ENCODE measurements around the gene C4A. TPM values are rescaled to one million over a fixed set of nuclear protein-coding genes. Genes with fewer than 3 reads are reported as not detected.
A peak's percentile ranks its signal among the peaks of the same experiment; 100 is the strongest.
"Not testable (repeated sequence)": the region's sequence is repeated elsewhere in the genome, so short reads cannot be mapped to it uniquely, and the experiment has no call there.

C4A gene
- total RNA-seq, 1 experiment from 2014 or later = 1.6 TPM

DNA sequence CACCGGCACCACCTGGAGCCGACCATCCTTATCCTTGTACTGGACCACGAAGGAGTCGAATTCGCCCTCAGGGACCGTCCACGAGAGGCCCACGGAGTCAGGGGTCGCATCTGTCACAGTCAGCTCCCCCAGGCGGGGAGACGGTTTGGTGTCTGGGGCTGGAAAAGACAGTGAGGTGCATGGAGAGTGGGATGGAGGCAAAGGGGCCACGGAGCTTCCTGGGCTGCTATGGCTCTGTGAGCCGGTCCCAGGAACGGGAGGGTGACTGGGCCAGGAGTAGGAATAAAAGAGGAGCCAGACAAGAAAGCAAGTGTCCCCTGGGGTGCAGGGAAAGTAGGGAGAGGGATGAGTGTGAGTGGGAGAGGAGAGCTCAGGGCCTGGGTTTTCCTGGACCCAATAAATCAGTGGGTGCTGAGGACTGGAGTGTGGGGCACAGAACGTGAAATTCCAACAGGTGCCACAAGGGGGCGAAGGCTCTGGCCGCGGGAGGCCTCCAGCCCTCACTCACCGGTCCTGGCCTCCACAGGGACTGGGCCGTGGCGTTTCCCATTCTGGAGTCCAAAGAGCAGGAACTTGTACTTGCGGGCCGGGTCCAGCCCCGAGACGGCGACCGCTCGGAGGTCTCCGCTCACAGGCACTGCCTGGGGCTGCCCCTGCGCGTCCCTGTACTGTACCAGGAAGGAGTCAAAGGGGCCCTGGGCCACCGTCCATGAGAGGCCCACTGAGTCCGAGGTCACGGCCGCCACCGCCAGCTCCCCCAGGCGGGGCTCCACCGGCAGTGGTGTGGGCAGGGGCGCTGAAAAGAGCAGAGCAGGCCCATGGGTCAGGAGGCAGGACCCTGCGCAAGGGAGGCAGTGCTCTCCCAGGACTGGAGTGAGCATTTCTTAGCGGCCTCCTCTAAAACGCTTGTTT, 66.3 kb downstream of the C4A start:
- DNase-seq (ENCODE audit: low spot score) = peak; percentile 66

DNA sequence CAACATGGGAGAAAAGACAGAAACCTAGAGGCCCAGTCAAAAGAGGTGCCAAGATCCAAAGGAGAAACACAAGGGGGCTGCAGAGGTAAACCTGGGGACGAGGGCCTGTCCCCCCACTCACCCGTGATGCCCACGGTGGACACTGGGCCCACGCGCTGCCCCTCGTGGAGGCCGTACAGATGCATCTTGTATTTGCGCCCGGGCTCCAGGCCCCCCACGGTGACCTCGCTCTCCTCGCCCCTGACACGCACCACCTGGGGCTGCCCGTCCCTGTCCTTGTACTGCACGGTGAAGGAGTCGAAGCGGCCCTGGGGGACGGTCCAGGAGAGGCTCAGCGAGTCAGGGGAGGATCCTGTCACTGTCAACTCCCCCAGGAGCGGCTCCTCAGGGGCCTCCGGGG, 67.3 kb downstream of the C4A start:
- not testable (repeated sequence) for DNase-seq (ENCODE audit: low spot score)

DNA sequence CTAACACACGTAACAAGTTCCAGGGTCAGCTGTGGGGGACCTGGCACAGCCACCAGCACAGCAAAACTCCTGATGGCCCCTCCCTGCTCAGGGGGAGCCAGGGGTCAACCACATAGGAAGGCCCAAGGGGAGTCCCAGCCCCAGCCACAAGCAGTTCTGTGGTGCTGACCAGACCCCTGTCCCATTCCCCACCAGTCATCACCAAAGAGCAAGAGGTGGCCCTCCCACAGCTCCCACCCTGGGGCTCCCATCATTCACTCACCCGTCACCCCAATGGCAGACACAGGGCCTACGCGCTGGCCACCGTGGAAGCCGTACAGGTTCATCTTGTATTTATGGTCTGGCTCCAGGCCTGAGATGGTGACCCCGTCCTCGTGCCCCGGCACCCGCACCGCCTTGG, 67.9 kb downstream of the C4A start:
- DNase-seq (ENCODE audit: low spot score) = not testable (repeated sequence)

DNA sequence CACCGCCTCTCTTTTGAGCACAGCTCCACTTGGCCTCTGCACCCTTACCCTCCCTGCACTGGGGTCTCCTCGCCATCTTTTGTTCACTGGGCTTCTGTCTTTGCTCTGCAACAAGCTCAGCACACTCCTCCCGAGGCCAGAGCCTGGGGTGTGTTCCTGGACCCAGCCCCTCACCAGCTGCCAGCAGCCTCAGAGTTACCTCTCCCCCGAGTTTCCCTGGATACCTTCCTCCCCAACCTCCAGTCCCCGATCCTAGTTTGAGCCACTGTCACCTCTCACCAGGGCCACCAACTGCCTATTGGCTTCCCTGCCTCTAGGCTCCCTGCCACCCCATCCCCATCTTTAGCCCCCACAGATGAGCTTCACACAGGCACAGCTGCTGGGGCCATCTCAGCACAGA, 68.7 kb downstream of the C4A start:
- DNase-seq (ENCODE audit: low spot score) = no peak

Other genes with a start within 250 kb of the C4A start
- gene CLIC1, start 245.5 kb upstream of the C4A start, total RNA-seq (2014; rRNA removed; shearing (Covaris generic)) = 927 and 1,153 TPM in 2 replicates
- gene MSH5, start 242.1 kb upstream of the C4A start, total RNA-seq (2014; rRNA removed; shearing (Covaris generic)) = 3.2 and 6.1 TPM in 2 replicates
- gene SAPCD1, start 219.4 kb upstream of the C4A start, total RNA-seq (2014; rRNA removed; shearing (Covaris generic)) = 1.1 and 3.0 TPM in 2 replicates
- 0.60 and 3.2 TPM in 2 replicates for gene VWA7, start 204.7 kb upstream of the C4A start, total RNA-seq (2014; rRNA removed; shearing (Covaris generic))
- 56.0 and 58.8 TPM in 2 replicates for gene VARS1, start 186.3 kb upstream of the C4A start, total RNA-seq (2014; rRNA removed; shearing (Covaris generic))
- 80.4 and 88.0 TPM in 2 replicates for gene LSM2, start 175.1 kb upstream of the C4A start, total RNA-seq (2014; rRNA removed; shearing (Covaris generic))
- gene HSPA1L, start 166.8 kb upstream of the C4A start, total RNA-seq (2014; rRNA removed; shearing (Covaris generic)) = 1.4 and 3.0 TPM in 2 replicates
- 1.2 and 4.1 TPM in 2 replicates for gene HSPA1A, start 166.5 kb upstream of the C4A start, total RNA-seq (2014; rRNA removed; shearing (Covaris generic))
- gene HSPA1B, start 154.3 kb upstream of the C4A start, total RNA-seq (2014; rRNA removed; shearing (Covaris generic)) = 312 and 358 TPM in 2 replicates
- gene NEU1, start 119.2 kb upstream of the C4A start, total RNA-seq (2014; rRNA removed; shearing (Covaris generic)) = 101 and 107 TPM in 2 replicates
- not detected in 2 replicates for gene SLC44A4, start 103.1 kb upstream of the C4A start, total RNA-seq (2014; rRNA removed; shearing (Covaris generic))
- 75.5 and 85.7 TPM in 2 replicates for gene EHMT2, start 84.4 kb upstream of the C4A start, total RNA-seq (2014; rRNA removed; shearing (Covaris generic))
- 1.3 and 4.1 TPM in 2 replicates for gene ZBTB12, start 80.0 kb upstream of the C4A start, total RNA-seq (2014; rRNA removed; shearing (Covaris generic))
- 0.69 TPM in 1 of 2 replicates, not detected in the other for gene C2, start 54.3 kb upstream of the C4A start, total RNA-seq (2014; rRNA removed; shearing (Covaris generic))
- gene CFB, start 36.0 kb upstream of the C4A start, total RNA-seq (2014; rRNA removed; shearing (Covaris generic)) = 3.7 and 4.0 TPM in 2 replicates
- 92.1 and 117 TPM in 2 replicates for gene NELFE, start 23.1 kb upstream of the C4A start, total RNA-seq (2014; rRNA removed; shearing (Covaris generic))
- 26.0 and 29.9 TPM in 2 replicates for gene SKIC2, start 22.9 kb upstream of the C4A start, total RNA-seq (2014; rRNA removed; shearing (Covaris generic))
- gene DXO, start 9.9 kb upstream of the C4A start, total RNA-seq (2014; rRNA removed; shearing (Covaris generic)) = 16.4 and 17.9 TPM in 2 replicates
- 0.62 and 2.5 TPM in 2 replicates for gene C4B, start 32.7 kb downstream of the C4A start, total RNA-seq (2014; rRNA removed; shearing (Covaris generic))
- gene CYP21A2, start 56.4 kb downstream of the C4A start, total RNA-seq (2014; rRNA removed; shearing (Covaris generic)) = 0.05 TPM in 1 of 2 replicates, not detected in the other
- 45.0 and 45.7 TPM in 2 replicates for gene TNXB, start 127.3 kb downstream of the C4A start, total RNA-seq (2014; rRNA removed; shearing (Covaris generic))
- 19.9 and 22.2 TPM in 2 replicates for gene ATF6B, start 146.2 kb downstream of the C4A start, total RNA-seq (2014; rRNA removed; shearing (Covaris generic))
- gene FKBPL, start 148.2 kb downstream of the C4A start, total RNA-seq (2014; rRNA removed; shearing (Covaris generic)) = 4.8 and 8.8 TPM in 2 replicates
- not detected in 2 replicates for gene PRRT1, start 169.9 kb downstream of the C4A start, total RNA-seq (2014; rRNA removed; shearing (Covaris generic))
- gene PPT2, start 172.1 kb downstream of the C4A start, total RNA-seq (2014; rRNA removed; shearing (Covaris generic)) = 4.7 and 7.7 TPM in 2 replicates
- gene EGFL8, start 182.5 kb downstream of the C4A start, total RNA-seq (2014; rRNA removed; shearing (Covaris generic)) = 1.9 and 4.9 TPM in 2 replicates
- gene AGPAT1, start 194.0 kb downstream of the C4A start, total RNA-seq (2014; rRNA removed; shearing (Covaris generic)) = 29.6 and 36.2 TPM in 2 replicates
- gene RNF5, start 196.3 kb downstream of the C4A start, total RNA-seq (2014; rRNA removed; shearing (Covaris generic)) = 59.4 and 61.7 TPM in 2 replicates
- gene AGER, start 202.2 kb downstream of the C4A start, total RNA-seq (2014; rRNA removed; shearing (Covaris generic)) = 0.60 and 2.2 TPM in 2 replicates
- 18.1 and 21.4 TPM in 2 replicates for gene PBX2, start 208.1 kb downstream of the C4A start, total RNA-seq (2014; rRNA removed; shearing (Covaris generic))
- gene GPSM3, start 210.6 kb downstream of the C4A start, total RNA-seq (2014; rRNA removed; shearing (Covaris generic)) = 3.1 and 3.4 TPM in 2 replicates
- 0.81 and 1.6 TPM in 2 replicates for gene NOTCH4, start 242.0 kb downstream of the C4A start, total RNA-seq (2014; rRNA removed; shearing (Covaris generic))